Measurements from ENCODE around the gene FAM111A.

The FAM111A gene

DNA sequence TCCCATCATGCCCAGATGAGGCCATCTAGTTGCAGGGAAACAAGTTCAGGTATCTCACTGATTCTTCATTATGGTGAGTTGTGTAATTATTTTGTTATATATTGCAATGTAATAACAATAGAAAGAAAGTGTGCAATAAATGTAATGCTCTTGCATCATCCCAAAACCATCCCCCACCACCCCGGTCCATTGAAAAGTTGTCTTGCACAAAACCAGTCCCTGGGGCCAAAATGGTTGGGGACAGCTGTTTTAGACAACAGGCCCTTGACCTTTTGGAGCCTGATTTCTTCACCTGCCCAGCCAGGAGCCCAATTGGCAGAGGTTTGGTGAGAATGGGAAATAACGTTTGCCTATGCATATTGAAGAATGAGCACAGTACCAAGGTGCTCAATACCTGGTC lies 54.1 kb downstream of the FAM111A start:
- Histone ChIP-seq H3K36me3 (ENCODE audit: insufficient read depth, low read length) (no peaks in the 10 kb centered on the region), H3K4me2 (ENCODE audit: low read depth, low read length, poor library complexity, severe bottlenecking) (peak overlapping the region; percentile 29), H2AFZ (ENCODE audit: low read length) (no peak overlapping the region), H3K27me3 (ENCODE audit: insufficient read depth, low read length, poor library complexity, severe bottlenecking) (no peaks in the 10 kb centered on the region), H3F3A (ENCODE audit: low read depth) (no peaks in the 10 kb centered on the region), H3K4me1 (ENCODE audit: insufficient read depth, low read length, poor library complexity, severe bottlenecking) (peaks cover 10% of the 10 kb centered on the region), H3K9me2 (replicated peaks; ENCODE audit: low read depth, low read length) (no peaks in the 10 kb centered on the region), H3K9me3 (ENCODE audit: insufficient read depth, low read depth, low read length) (no peaks in the 10 kb centered on the region; the same call in 1 of the 2 replicates), H3K79me2 (ENCODE audit: insufficient read depth, low read length) (no peaks in the 10 kb centered on the region), H3K4me3 (ENCODE audit: low read length, poor library complexity, severe bottlenecking) (no peak overlapping the region), H4K20me1 (ENCODE audit: insufficient read depth, low read length, poor library complexity, severe bottlenecking) (no peaks in the 10 kb centered on the region), H3K9ac (ENCODE audit: low read depth, low read length, poor library complexity, severe bottlenecking) (no peak overlapping the region)
- TF ChIP-seq EZH2phosphoT487 (IDR thresholded peaks at IDR 0.05; ENCODE audit: borderline replicate concordance): no peak
- TF ChIP-seq, protein P1, sequence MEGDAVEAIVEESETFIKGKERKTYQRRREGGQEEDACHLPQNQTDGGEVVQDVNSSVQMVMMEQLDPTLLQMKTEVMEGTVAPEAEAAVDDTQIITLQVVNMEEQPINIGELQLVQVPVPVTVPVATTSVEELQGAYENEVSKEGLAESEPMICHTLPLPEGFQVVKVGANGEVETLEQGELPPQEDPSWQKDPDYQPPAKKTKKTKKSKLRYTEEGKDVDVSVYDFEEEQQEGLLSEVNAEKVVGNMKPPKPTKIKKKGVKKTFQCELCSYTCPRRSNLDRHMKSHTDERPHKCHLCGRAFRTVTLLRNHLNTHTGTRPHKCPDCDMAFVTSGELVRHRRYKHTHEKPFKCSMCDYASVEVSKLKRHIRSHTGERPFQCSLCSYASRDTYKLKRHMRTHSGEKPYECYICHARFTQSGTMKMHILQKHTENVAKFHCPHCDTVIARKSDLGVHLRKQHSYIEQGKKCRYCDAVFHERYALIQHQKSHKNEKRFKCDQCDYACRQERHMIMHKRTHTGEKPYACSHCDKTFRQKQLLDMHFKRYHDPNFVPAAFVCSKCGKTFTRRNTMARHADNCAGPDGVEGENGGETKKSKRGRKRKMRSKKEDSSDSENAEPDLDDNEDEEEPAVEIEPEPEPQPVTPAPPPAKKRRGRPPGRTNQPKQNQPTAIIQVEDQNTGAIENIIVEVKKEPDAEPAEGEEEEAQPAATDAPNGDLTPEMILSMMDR (conservative IDR thresholded peaks at IDR 0.05; ENCODE audit: low read length): no peak

DNA sequence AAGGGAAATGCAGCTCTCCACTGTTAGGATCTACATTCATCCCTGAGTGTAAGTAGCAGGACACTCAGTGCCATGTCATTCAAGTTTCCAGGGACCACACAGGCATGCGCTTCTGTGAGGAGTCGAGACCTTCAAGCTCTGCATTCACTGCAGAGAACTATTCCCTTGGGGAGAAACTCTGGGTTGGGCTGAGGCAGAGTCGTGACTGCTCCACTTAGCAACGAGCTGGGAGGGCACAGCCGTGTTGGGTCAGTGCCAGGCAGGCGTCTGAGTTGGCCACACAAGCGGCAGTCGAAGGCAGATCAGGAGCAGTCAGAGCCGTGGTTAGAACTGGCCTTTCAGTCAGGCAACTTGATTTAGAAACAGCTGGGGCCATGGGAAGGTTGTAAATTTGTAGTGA lies 55.3 kb downstream of the FAM111A start:
- H3K4me3 ChIP-seq (ENCODE audit: low read length, poor library complexity, severe bottlenecking): no peak overlapping the region
- no peak overlapping the region for H2AFZ ChIP-seq (ENCODE audit: low read length)
- H3K4me2 ChIP-seq (ENCODE audit: low read depth, low read length, poor library complexity, severe bottlenecking): no peak overlapping the region
- no peak for TF ChIP-seq EZH2phosphoT487 (IDR thresholded peaks at IDR 0.05; ENCODE audit: borderline replicate concordance)
- TF ChIP-seq, protein P1 (conservative IDR thresholded peaks at IDR 0.05; ENCODE audit: low read length): no peak
- no peaks in the 10 kb centered on the region for H3F3A ChIP-seq (ENCODE audit: low read depth)
- H3K4me1 ChIP-seq (ENCODE audit: insufficient read depth, low read length, poor library complexity, severe bottlenecking): peaks cover 10% of the 10 kb centered on the region
- no peaks in the 10 kb centered on the region for H3K27me3 ChIP-seq (ENCODE audit: insufficient read depth, low read length, poor library complexity, severe bottlenecking)
- no peaks in the 10 kb centered on the region for H3K9me2 ChIP-seq (replicated peaks; ENCODE audit: low read depth, low read length)
- H3K36me3 ChIP-seq (ENCODE audit: insufficient read depth, low read length): no peaks in the 10 kb centered on the region
- H3K79me2 ChIP-seq (ENCODE audit: insufficient read depth, low read length): no peaks in the 10 kb centered on the region
- H3K9me3 ChIP-seq (ENCODE audit: insufficient read depth, low read depth, low read length): no peaks in the 10 kb centered on the region; the same call in 1 of the 2 replicates
- H4K20me1 ChIP-seq (ENCODE audit: insufficient read depth, low read length, poor library complexity, severe bottlenecking): no peaks in the 10 kb centered on the region
- H3K9ac ChIP-seq (ENCODE audit: low read depth, low read length, poor library complexity, severe bottlenecking): no peak overlapping the region

DNA sequence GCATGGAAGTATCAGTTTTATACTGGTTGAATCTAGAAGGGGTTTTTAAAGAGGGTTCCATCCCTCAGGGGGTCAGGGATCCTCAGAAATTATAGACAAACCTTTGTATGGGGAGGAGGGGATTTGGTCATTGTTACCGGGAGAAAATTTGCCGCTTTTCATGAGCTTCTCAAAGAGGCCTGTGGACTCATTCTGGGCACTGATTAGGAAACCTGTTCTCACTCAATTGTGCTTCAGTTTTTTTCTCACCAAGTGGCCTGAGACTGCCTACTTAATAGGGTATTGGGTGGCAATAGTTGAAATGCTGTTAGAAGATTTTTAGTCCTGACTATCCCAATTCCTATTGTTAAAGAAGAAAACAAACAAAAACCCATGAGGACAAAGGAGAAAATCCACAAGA lies 56.1 kb downstream of the FAM111A start:
- Histone ChIP-seq H3K9ac (ENCODE audit: low read depth, low read length, poor library complexity, severe bottlenecking) (no peak overlapping the region), H3K9me2 (replicated peaks; ENCODE audit: low read depth, low read length) (no peaks in the 10 kb centered on the region), H2AFZ (ENCODE audit: low read length) (no peak overlapping the region), H3F3A (ENCODE audit: low read depth) (no peaks in the 10 kb centered on the region), H3K27me3 (ENCODE audit: insufficient read depth, low read length, poor library complexity, severe bottlenecking) (no peaks in the 10 kb centered on the region), H4K20me1 (ENCODE audit: insufficient read depth, low read length, poor library complexity, severe bottlenecking) (no peaks in the 10 kb centered on the region), H3K4me3 (ENCODE audit: low read length, poor library complexity, severe bottlenecking) (no peak overlapping the region), H3K4me2 (ENCODE audit: low read depth, low read length, poor library complexity, severe bottlenecking) (no peak overlapping the region), H3K79me2 (ENCODE audit: insufficient read depth, low read length) (no peaks in the 10 kb centered on the region), H3K9me3 (ENCODE audit: insufficient read depth, low read depth, low read length) (no peaks in the 10 kb centered on the region; the same call in 1 of the 2 replicates), H3K4me1 (ENCODE audit: insufficient read depth, low read length, poor library complexity, severe bottlenecking) (peaks cover 10% of the 10 kb centered on the region), H3K36me3 (ENCODE audit: insufficient read depth, low read length) (no peaks in the 10 kb centered on the region)
- no peak for TF ChIP-seq EZH2phosphoT487 (IDR thresholded peaks at IDR 0.05; ENCODE audit: borderline replicate concordance)
- TF ChIP-seq, protein P1 (conservative IDR thresholded peaks at IDR 0.05; ENCODE audit: low read length): no peak
